ENCODE results near the gene ACCS.

The ACCS gene

DNA sequence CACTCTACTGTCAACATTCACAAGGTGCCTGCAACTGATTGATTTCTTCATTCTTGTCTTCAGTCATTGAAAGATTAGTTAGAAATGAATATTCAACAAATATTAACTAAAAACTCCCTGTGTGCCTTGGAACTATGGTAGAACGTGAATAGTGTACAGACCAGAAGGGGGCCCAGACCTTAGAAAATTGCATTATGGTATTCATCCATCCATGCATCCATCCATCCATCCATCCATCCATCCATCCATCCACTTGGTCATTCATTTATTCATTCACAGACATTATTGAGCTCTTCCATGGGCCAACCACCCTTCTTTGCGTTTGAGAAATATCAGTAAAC, 28.4 kb upstream of the ACCS start:
- TF ChIP-seq, protein P1, sequence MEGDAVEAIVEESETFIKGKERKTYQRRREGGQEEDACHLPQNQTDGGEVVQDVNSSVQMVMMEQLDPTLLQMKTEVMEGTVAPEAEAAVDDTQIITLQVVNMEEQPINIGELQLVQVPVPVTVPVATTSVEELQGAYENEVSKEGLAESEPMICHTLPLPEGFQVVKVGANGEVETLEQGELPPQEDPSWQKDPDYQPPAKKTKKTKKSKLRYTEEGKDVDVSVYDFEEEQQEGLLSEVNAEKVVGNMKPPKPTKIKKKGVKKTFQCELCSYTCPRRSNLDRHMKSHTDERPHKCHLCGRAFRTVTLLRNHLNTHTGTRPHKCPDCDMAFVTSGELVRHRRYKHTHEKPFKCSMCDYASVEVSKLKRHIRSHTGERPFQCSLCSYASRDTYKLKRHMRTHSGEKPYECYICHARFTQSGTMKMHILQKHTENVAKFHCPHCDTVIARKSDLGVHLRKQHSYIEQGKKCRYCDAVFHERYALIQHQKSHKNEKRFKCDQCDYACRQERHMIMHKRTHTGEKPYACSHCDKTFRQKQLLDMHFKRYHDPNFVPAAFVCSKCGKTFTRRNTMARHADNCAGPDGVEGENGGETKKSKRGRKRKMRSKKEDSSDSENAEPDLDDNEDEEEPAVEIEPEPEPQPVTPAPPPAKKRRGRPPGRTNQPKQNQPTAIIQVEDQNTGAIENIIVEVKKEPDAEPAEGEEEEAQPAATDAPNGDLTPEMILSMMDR (IDR thresholded peaks at IDR 0.05; ENCODE audit: low read depth, low read length) = no peak
- DNase-seq (ENCODE audit: low read depth in 2 of 2) = no peak
- no peak overlapping the region for H3K4me3 ChIP-seq (replicated peaks in 1 of 2; ENCODE audit: low read depth in 2 of 2, low read length in 2 of 2)

DNA sequence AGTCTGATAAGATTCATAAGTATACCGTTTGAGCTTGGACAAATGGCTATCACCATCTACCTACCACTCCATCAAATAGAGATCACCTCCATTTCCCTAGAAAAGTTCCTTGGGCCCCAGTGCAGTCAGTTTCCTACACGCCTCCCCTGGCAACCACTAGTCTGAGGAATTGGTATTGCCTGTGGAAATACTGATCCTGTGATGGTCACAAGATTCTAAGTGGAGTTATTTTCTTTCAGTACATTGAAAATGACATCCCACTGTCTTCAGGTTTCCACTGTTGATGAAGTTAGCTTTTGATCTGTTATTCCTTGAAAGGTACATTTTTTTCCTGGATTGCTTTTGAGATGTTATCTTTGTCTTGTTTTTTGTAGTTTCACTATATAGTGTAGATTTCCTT, 22.9 kb upstream of the ACCS start:
- TF ChIP-seq, protein P1 (IDR thresholded peaks at IDR 0.05; ENCODE audit: low read depth, low read length) = no peak
- no peak for DNase-seq (ENCODE audit: low read depth in 2 of 2)
- H3K4me3 ChIP-seq (replicated peaks in 1 of 2; ENCODE audit: low read depth in 2 of 2, low read length in 2 of 2) = no peak overlapping the region

DNA sequence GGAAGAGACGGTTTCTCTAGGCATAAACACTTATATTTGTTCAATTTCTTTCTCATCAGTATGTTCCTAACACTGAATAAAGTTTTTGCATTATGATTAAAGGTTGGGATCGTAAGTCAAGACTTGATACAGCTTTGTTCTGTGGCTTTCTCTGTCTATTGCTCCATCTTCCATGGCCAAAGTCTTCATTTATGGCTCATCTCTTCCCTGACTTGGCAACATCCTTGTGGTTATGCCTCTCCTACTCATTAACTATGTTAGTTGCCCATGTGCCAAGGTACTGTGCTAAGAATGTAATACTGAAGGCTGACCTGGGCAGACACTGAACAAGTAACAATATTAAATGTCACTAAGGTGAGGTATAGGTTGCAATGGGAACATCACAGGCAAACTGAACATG, 19.9 kb upstream of the ACCS start:
- TF ChIP-seq, protein P1 (IDR thresholded peaks at IDR 0.05; ENCODE audit: low read depth, low read length) = no peak
- no peak for DNase-seq (ENCODE audit: low read depth in 2 of 2)
- no peak overlapping the region for H3K4me3 ChIP-seq (replicated peaks in 1 of 2; ENCODE audit: low read depth in 2 of 2, low read length in 2 of 2)

DNA sequence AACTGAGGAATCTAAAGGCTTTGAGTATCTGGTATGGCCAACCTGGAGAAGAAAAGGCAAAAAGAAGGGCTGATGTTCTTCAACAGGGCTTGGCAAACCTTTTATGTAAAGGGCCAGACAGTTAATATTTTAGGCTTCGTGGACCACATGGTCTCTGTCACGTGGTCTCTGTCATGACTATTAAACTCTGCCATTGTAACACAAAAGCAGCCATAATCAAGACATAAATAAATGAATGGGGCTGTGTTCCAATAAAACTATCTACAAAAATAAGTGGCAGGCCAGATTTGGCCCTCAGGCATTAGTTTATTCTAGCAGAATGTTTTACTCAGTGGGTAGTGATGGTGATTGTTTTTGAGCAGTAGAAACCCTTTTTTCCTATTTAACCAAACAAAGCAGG, 18.8 kb upstream of the ACCS start:
- no peak for DNase-seq (ENCODE audit: low read depth in 2 of 2)
- TF ChIP-seq, protein P1 (IDR thresholded peaks at IDR 0.05; ENCODE audit: low read depth, low read length) = no peak
- no peak overlapping the region for H3K4me3 ChIP-seq (replicated peaks in 1 of 2; ENCODE audit: low read depth in 2 of 2, low read length in 2 of 2)

DNA sequence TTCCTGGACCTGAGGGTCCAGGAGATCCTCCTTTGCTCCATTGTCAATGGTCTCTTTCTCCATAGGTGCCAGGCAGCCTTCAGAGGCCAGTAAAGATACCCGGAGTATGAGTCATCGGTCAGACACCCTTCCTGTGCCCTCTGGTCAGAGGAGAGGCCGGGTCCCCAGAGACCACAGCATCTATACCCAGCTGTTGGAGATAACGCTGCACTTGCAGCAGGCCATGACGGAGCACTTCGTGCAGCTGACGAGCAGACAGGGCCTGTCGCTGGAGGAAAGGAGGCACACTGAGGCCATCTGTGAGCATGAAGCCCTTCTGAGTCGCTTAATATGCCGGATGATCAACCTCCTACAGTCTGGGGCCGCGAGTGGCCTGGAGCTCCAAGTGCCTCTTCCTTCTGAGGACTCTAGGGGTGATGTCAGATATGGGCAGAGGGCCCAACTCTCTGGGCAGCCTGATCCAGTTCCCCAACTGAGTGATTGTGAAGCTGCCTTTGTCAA, 18.1 kb upstream of the ACCS start, which contains the start of gene ACCSL:
Gene ACCSL, plus strand, starts transcription at position 51 of the 501 bp plus-strand sequence. Its CDS starts 56 bp downstream, at position 107.
- TF ChIP-seq, protein P1 (IDR thresholded peaks at IDR 0.05; ENCODE audit: low read depth, low read length) = no peak
- DNase-seq (ENCODE audit: low read depth in 2 of 2) = peak in 1 of 2 donors; percentile 34
- no peak within 1 kb of the TSS for H3K4me3 ChIP-seq (replicated peaks in 1 of 2; ENCODE audit: low read depth in 2 of 2, low read length in 2 of 2)

DNA sequence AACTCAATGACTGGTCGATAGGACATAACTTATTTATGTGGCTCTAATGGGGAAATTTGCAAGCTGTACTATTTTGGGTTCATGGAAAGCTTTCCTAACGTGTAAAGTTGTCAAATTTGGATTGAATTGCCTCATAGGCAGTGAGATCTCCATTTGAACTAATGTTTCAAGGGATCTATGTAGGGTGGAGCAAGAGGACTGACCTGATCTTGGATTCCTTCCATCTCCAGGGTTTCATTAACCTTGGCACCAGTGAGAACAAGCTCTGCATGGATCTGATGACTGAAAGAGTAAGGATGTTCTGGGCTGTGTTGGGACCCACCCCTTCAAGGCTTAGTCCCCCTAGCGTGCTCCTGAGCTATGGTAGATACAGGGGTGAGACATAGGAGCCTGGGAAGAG, 16.2 kb upstream of the ACCS start:
- no peak for DNase-seq (ENCODE audit: low read depth in 2 of 2)
- TF ChIP-seq, protein P1 (IDR thresholded peaks at IDR 0.05; ENCODE audit: low read depth, low read length) = no peak
- no peak overlapping the region for H3K4me3 ChIP-seq (replicated peaks in 1 of 2; ENCODE audit: low read depth in 2 of 2, low read length in 2 of 2)

DNA sequence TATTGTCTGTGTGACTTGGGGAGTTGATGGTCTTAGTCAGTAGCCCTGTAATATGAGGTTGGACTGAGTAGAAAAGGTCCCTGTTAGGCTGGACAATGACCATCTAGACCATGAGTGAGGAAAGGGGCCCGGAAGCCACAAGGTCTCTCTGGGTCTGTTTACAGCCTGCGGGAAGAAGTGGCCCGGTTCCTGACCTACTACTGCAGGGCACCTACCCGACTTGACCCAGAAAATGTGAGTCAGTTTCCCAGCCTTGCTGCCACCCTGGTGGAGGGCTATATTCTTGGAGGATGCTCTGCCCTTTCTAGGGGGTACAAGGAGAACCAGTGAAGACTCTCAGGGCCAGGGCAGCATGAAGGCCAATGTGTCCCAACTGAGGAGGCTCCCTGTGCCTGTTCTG, 14.9 kb upstream of the ACCS start:
- DNase-seq (ENCODE audit: low read depth in 2 of 2) = no peak
- TF ChIP-seq, protein P1 (IDR thresholded peaks at IDR 0.05; ENCODE audit: low read depth, low read length) = no peak
- H3K4me3 ChIP-seq (replicated peaks in 1 of 2; ENCODE audit: low read depth in 2 of 2, low read length in 2 of 2) = no peak overlapping the region
